SK-N-DZ (cell line): ENCODE results near the gene RGS19.

ENCODE experiments used
- small RNA-seq, 2 experiments: library from RNA; depleted of rRNA; stranded (forward); fragments of <200 nt; gene quantifications; one replicate each; pipeline ENCODE3, GENCODE V24; 2014

The RGS19 gene

Small RNA genes lying within 50 kb of the gene (small RNA-seq; reads per million reads assigned to genes)
- gene AL355803.1 (0 reads per million in 2 experiments), gene MIR6813 (0 to 0.04 reads per million in 2 experiments)
